Measurements from ENCODE around the gene HES4. TPM values are rescaled to one million over a fixed set of nuclear protein-coding genes. Genes with fewer than 3 reads are reported as not detected.
"Not testable (repeated sequence)": the region's sequence is repeated elsewhere in the genome, so short reads cannot be mapped to it uniquely, and the experiment has no call there.

The HES4 gene
- total and polyA plus RNA-seq, 7 donors, result 1.2 to 65.1 (median 25.0) TPM

- H3K9me3 ChIP-seq, result no peaks in the 10 kb centered on the region
- peaks cover 0 to 23% (median 23%) of the 10 kb centered on the region in 4 donors for H3K4me1 ChIP-seq
- H3K27ac ChIP-seq, result peak overlapping the region; percentile 90 to 98 (median 96)
These were observed 20.6 kb upstream of the HES4 start for GRCh38 chr1:1020415-1021009.

GRCh38 chr1:1020000-1020404 is 20.1 kb upstream of the HES4 start, which contains the start of gene AGRN:
AGRN (plus strand) TSS chr1:1020120; CDS start chr1:1020173, 53 bp downstream.
- Histone ChIP-seq H3K36me3 (no peaks in the 10 kb centered on the region), H3K27ac (peak within 1 kb of the TSS; percentile 90 to 98 (median 96)), H3K9me3 (no peaks in the 10 kb centered on the region), H3K4me3 (peak within 1 kb of the TSS; percentile 52 to 91 (median 85)), H3K4me1 (peaks cover 0 to 24% (median 23%) of the 10 kb centered on the region in 4 donors), H3K27me3 (peaks cover 0 to 4% (median 0%) of the 10 kb centered on the region in 3 donors)
- TF ChIP-seq POLR2AphosphoS5 (IDR thresholded peaks at IDR 0.05), result peak in 1 of 4 donors; percentile 32
- no peak for TF ChIP-seq POLR2A (IDR thresholded peaks at IDR 0.05)
- no peak for TF ChIP-seq EP300 (IDR thresholded peaks at IDR 0.05)
- no peak for TF ChIP-seq CTCF (IDR thresholded peaks at IDR 0.05)
- intact Hi-C loops (cut with DNase I), result loop anchor here (1.0 to 5.0 kb wide), 4 partner anchors 20 to 97 kb away; partner anchors contain the start of genes C1orf159 and HES4
- no peak for DNase-seq
- WGBS, 2 donors, result 0 to 1% methylated on average over 55 to 56 of the region's 58 CpGs

More at GRCh38 chr1:1020415-1021009, 20.6 kb upstream of the HES4 start:
- TF ChIP-seq POLR2A (IDR thresholded peaks at IDR 0.05), result no peak
- TF ChIP-seq CTCF (IDR thresholded peaks at IDR 0.05), result no peak
- no peak for TF ChIP-seq EP300 (IDR thresholded peaks at IDR 0.05)
- no peak for TF ChIP-seq POLR2AphosphoS5 (IDR thresholded peaks at IDR 0.05)
- intact Hi-C loops (cut with DNase I), result loop anchor here (2.0 to 5.0 kb wide), 3 partner anchors 20 to 97 kb away; partner anchors contain the start of gene C1orf159
- Histone ChIP-seq H3K4me3 (peak overlapping the region; percentile 43 to 91 (median 85)), H3K27me3 (peaks cover 0 to 4% (median 0%) of the 10 kb centered on the region in 3 donors), H3K36me3 (no peaks in the 10 kb centered on the region)
- DNase-seq, result no peak
- WGBS, 2 donors, result 1% methylated on average over 59 of the region's 59 CpGs

GRCh38 chr1:1019122-1019999 is 19.5 kb upstream of the HES4 start:
- Histone ChIP-seq H3K4me1 (peaks cover 0 to 30% (median 26%) of the 10 kb centered on the region in 4 donors), H3K36me3 (no peaks in the 10 kb centered on the region), H3K27me3 (peaks cover 0 to 4% (median 0%) of the 10 kb centered on the region in 3 donors), H3K4me3 (peak overlapping the region; percentile 52 to 91 (median 85)), H3K27ac (peak overlapping the region; percentile 90 to 98 (median 96)), H3K9me3 (no peaks in the 10 kb centered on the region)
- intact Hi-C loops (cut with DNase I), result loop anchor here (1.0 kb wide), 1 partner anchor 19 kb away; the partner anchor contains the start of gene HES4
- 1 to 3% methylated on average over 75 to 90 of the region's 91 CpGs for WGBS, 2 donors
- TF ChIP-seq POLR2AphosphoS5 (IDR thresholded peaks at IDR 0.05), result peak in 2 of 4 donors; percentile 37 to 39
- TF ChIP-seq EP300 (IDR thresholded peaks at IDR 0.05), result no peak
- TF ChIP-seq POLR2A (IDR thresholded peaks at IDR 0.05), result no peak
- peak in 2 of 4 experiments; percentile 31 to 50 for TF ChIP-seq CTCF (IDR thresholded peaks at IDR 0.05)
- peak; percentile 93 for DNase-seq

- H3K9me3 ChIP-seq; H3K4me3 ChIP-seq; H3K27me3 ChIP-seq; H3K36me3 ChIP-seq; H3K27ac ChIP-seq; intact Hi-C loops (cut with DNase I); DNase-seq: not testable (repeated sequence)
- H3K4me1 ChIP-seq, result peaks cover 0 to 40% (median 35%) of the 10 kb centered on the region in 4 donors
- WGBS, 2 donors, result 91 to 95% methylated on average over 26 of the region's 26 CpGs
These were observed 18.4 kb upstream of the HES4 start for GRCh38 chr1:1018321-1018685.

- intact Hi-C loops (cut with DNase I); DNase-seq: not testable (repeated sequence)
- 54 to 73% methylated on average over 17 of the region's 17 CpGs for WGBS, 2 donors
These were observed 17.8 kb upstream of the HES4 start for GRCh38 chr1:1017397-1018320.

More at GRCh38 chr1:1017397-1018320, 17.8 kb upstream of the HES4 start:
- H3K9me3 ChIP-seq, H3K27ac ChIP-seq, H3K4me3 ChIP-seq, H3K36me3 ChIP-seq, H3K27me3 ChIP-seq: not testable (repeated sequence)
- peaks cover 0 to 43% (median 37%) of the 10 kb centered on the region in 4 donors for H3K4me1 ChIP-seq
